TTC549 (cell line): Measurements from ENCODE around the gene SWI5.
"Not testable (repeated sequence)": the region's sequence is repeated elsewhere in the genome, so short reads cannot be mapped to it uniquely, and the experiment has no call there.

Experiments used
- FAIRE-seq: peaks from 2 replicates; lab custom pipeline; 2012; peaks lifted over from hg19 to GRCh38; lab: Jason Lieb, UNC

The SWI5 gene

GRCh38 chr9:128276008-128276573, at the start of gene SWI5:
Gene SWI5 (plus strand): TSS chr9:128276276.
- FAIRE-seq, result peak; percentile 74

GRCh38 chr9:128226412-128226801, 49.7 kb upstream of the SWI5 start:
- no peak for FAIRE-seq

- not testable (repeated sequence) for FAIRE-seq
Observed at GRCh38 chr9:128230897-128231296, 45.2 kb upstream of the SWI5 start.

- no peak for FAIRE-seq
Observed at GRCh38 chr9:128231638-128232527, 44.2 kb upstream of the SWI5 start.

- no peak for FAIRE-seq
Observed at GRCh38 chr9:128232528-128233428, 43.3 kb upstream of the SWI5 start.

DNA sequence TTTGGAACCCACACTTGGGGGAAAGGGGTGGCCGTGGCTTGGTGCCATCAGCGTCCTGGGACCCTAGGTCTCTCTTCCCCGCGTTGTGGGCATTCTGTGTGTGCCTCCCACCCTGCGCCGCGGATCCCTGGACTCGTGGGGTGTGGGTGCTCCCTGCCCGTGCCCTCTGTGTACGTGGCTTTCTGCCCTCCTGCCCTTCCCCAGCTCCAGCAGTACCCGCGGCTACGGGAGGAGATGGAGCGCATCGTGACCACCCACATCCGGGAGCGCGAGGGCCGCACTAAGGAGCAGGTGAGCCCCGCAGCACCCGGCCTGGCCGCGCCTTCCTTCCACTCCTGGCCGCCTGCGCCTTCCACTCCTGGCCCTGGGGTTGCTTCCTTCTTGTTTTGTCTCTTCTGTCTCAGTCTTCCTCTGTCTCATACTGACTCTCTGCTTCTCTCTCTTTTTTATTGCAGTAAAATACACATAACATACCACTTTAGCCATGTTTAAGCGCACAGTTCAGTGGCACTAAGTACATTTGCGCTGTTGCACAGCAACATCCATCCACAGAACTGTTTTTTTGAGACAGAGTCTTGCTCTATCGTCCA, 42.2 kb upstream of the SWI5 start:
- no peak for FAIRE-seq

- FAIRE-seq, result no peak
Observed at GRCh38 chr9:128242124-128242523, 34.0 kb upstream of the SWI5 start.

DNA sequence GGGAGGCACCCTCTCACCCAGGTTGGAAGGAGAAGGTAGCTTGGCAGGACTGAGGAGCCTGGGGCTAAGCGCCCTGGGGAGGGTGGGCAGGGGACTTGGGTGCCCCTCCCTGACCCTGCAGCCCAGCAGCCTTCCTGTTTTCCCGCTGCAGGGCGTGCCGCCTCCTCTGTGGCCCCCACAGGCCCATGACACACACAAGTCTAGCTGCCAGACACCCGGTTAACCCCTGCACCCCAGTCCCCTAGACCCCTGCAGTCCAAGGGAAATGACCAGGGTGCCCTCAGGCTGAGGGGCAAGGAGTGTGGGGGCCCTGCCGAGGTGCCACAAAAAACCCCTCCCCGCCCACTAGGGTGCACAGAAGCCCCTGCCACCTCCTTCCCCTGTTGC, 33.3 kb upstream of the SWI5 start:
- no peak for FAIRE-seq

DNA sequence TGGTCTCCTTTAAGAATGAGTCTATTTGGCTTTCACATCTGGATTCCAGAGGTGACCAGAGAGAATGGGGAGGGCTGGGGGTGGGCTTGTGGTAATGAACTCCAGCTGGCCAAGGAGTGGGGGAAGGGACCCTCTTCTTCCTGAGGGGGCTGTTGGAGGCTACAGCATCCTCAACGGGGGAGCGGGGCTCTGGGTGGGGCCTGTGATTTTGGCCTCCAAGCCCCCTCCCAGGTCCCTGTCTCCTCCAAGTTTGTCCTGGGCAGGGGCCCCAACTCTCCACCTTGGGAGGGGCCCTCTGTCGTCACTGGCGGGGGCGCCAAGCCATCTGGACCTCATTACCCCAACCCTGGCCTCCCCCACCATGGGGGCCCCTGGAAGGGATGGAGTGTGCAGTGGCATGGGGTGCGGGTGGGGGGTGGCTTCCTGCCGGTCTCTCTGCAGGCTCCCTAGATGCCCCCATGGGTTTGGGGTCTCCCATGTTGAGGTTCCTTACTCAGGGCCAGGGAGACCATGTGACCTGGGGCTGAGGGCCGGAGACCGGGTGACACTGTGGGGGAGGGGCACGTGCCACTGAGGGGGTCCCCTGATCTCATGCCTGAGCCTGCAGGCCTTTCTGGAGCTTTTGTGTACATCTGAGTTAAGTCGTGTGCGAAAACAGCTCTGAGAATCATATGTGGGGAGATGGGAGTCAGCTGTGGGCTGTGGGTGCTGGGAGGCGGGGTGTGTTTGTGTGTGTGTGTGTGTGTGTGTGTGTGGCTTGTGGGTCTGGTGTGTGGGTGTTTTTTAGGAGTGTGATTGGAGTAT, 32.7 kb upstream of the SWI5 start:
- FAIRE-seq, result no peak

GRCh38 chr9:128244091-128244836, 31.8 kb upstream of the SWI5 start:
- FAIRE-seq, result no peak

DNA sequence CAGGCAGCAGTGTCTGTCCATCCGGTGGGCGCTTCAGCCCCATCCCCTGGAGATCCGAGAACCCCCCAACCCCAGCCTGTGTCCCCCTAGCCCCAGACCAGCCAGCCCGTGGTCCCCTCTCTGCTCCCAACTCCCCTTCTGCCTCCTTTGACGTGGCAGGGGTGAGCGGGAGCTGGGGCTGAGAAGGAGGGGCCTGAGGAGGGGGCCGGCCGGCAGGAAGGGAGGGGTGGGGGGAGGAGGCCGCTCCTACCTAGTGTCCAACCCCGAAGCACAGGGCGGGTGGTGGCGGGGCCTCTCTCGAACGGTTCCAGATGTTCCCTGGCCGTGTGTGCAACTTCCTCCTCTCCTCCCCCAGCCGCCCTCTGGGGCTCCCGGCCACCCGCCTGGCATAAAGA, 31.2 kb upstream of the SWI5 start:
- FAIRE-seq, result no peak

DNA sequence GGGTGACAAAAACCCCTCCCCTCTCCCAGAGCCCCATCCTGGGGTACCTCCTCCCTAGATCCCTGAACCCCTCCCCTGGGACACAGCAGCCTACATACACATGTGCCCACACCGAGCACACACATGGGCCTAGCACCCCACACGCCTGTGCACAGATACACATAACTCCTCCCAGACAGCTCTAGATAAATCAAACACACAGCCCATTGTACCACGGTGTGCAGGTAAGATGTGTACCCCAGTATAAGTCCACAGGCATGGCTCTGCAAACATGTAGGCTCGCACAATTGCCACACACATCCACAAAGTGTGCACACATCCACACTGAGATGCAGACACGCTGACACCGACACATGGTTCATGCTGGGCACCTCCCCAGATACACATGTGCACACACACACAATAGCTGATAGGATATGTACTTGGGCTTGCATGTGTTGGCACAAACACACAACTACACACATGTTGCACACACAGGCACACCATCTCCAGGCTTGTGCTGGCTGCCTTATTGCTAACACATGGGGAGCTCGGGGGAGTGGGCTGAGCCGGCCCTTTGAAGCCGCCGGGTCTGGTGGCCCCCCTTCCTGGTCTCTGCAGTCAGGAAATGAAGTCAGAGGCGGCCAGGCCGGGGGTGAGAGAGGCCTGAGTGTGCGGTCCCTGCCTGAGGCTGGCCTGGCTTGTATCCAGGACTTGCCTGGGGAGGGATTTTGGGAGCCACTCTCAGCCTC, 30.5 kb upstream of the SWI5 start:
- FAIRE-seq, result no peak

- no peak for FAIRE-seq
Observed at GRCh38 chr9:128246471-128246870, 29.6 kb upstream of the SWI5 start.

GRCh38 chr9:128247226-128247803, 28.8 kb upstream of the SWI5 start:
- no peak for FAIRE-seq

- FAIRE-seq, result no peak
Observed at GRCh38 chr9:128249558-128249907, 26.5 kb upstream of the SWI5 start.

DNA sequence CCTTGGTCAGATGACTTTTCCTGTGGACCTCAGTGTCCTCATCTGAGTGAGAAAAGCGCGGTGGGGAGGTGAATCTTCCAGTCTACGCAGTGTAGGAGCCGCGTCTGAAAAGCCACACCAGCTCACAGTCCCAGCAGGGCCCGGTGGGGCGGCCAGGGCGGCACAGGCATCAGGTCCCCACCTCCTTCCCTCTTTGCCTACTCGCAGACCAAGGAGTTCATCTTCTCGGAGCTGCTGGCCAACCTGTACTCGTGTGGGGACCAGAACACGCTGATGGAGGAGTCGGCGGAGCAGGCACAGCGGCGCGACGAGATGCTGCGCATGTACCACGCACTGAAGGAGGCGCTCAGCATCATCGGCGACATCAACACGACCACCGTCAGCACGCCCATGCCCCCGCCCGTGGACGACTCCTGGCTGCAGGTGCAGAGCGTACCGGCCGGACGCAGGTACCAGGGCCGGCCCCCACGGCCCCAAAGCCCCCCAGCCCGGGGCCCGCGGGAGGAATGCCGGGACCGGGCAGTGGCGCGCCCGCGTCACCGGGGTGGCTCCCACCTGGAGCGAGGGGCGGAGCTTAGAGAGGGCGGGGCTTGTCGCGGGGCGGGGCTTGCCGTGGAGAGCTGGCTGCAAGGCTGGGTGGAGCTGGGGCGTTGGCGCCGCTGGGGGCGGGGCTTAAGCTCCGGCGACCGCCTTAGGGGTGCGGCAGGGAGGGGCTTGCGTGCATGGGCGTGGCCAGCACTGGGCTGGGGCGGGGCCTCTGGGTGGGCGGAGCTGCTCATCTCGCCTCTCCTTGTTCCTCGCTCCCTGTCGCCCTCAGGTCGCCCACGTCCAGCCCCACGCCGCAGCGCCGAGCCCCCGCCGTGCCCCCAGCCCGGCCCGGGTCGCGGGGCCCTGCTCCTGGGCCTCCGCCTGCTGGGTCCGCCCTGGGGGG, 25.9 kb upstream of the SWI5 start:
- no peak for FAIRE-seq

GRCh38 chr9:128250839-128251731, 25.0 kb upstream of the SWI5 start:
- FAIRE-seq, result no peak

DNA sequence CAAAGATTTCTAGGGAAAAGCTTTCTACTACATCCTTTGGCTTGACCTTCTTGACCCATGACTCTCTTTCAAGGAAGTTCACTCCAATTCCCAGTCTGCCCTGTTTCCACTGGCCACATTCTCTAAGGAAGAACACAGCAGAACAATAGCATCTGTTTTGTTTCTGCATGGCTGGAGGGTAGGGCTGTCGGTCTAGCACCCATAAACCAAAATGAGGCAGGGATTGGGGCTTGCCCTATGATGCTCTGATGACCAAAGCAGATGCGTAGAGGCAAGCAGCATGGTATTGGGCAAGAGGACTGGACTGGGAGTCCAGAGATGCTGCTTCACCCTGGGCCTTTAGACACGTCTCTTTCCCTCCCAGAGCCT, 24.4 kb upstream of the SWI5 start:
- no peak for FAIRE-seq
